HCT116 (cell line): ENCODE data around the gene TLE4. TPM values are rescaled to one million over a fixed set of nuclear protein-coding genes. Genes with fewer than 3 reads are reported as not detected.

Experiments
- ATAC-seq: fragments of 200-7000 bp; cut with Tn5 transposase; 2 replicates; pipeline ENCODE4 v1.9.1; 2020; ENCODE audit warnings: mild to moderate bottlenecking, moderate library complexity
- BruUV-seq: library from RNA; stranded (reverse); fragments of 400-500 nt; replicated peaks from 2 replicates; lab custom pipeline; 2021; lab: Mats Ljungman, UMichigan
- CTCF ChIA-PET: fragments of 300-600 bp; sonication (Branson Sonifier 250); formaldehyde crosslinking; loops from one replicate; lab custom pipeline; 2021; ENCODE audit warnings: antibody characterized with exemption; lab: Charles Lee
- POLR2A ChIA-PET: fragments of 300-600, 350-600 bp; sonication (Branson Sonifier 250); formaldehyde crosslinking; loops from one replicate; lab custom pipeline; 2021; ENCODE audit warnings: antibody characterized with exemption; lab: Charles Lee
- RAD21 ChIA-PET, 2 experiments: fragments of 300-600 bp; sonication (Branson Sonifier 250); formaldehyde crosslinking; loops; one replicate each; lab custom pipeline; 2023; ENCODE audit warnings: low total read pairs in 2 of 2; ENCODE audit not compliant: uncharacterized antibody in 2 of 2, unreplicated experiment in 2 of 2, low non-redundant PET in 1 of 2; lab: Charles Lee
- DNase-seq: peaks from one replicate; pipeline ENCODE4 v3.0.0-alpha.2; 2010; ENCODE audit warnings: low read depth, low spot score
- H2AFZ ChIP-seq: fragments of 200-600 bp; shearing (Covaris generic), sonication (generic); 2 replicates; pipeline ENCODE4 v1.6.1; 2017; ENCODE audit warnings: low read depth, mixed run types, mixed read lengths, antibody characterized with exemption, low read length; ENCODE audit not compliant: poor library complexity, severe bottlenecking
- H3K27ac ChIP-seq: 2 replicates; pipeline ENCODE4 v1.5.1; 2012; ENCODE audit warnings: low read depth, low read length
- H3K27me3 ChIP-seq: fragments of 200-600 bp; sonication (generic); 2 replicates; pipeline ENCODE4 v1.6.1; 2016; ENCODE audit warnings: mixed run types, low read length, mixed read lengths; ENCODE audit not compliant: insufficient read depth
- H3K36me3 ChIP-seq, 2 experiments: fragments of 200-500 bp in 1 of 2; fragments of 200-600 bp in 1 of 2; sonication (Bioruptor generic) in 1 of 2; sonication (generic) in 1 of 2; 2 replicates each; pipeline versions ENCODE4 v1.5.1 to v1.6.1; 2014 to 2016; ENCODE audit warnings: low read length in 2 of 2, inconsistent platforms in 1 of 2, mixed read lengths in 1 of 2, mixed run types in 1 of 2; ENCODE audit not compliant: insufficient read depth in 2 of 2, control insufficient read depth in 1 of 2
- H3K4me1 ChIP-seq, 2 experiments: fragments of 200-600 bp in 1 of 2; sonication (generic) in 1 of 2; 2 replicates each; pipeline versions ENCODE4 v1.5.1 to v1.6.1; 2012 to 2017; ENCODE audit warnings: low read length in 2 of 2, inconsistent platforms in 1 of 2, mild to moderate bottlenecking in 1 of 2, mixed read lengths in 1 of 2, mixed run types in 1 of 2, moderate library complexity in 1 of 2; ENCODE audit not compliant: insufficient read depth in 2 of 2, control insufficient read depth in 1 of 2
- H3K4me2 ChIP-seq: fragments of 200-600 bp; sonication (generic); 2 replicates; pipeline ENCODE4 v1.6.1; 2017; ENCODE audit warnings: mixed run types, low read length, mixed read lengths
- H3K4me3 ChIP-seq, 2 experiments: fragments of 200-600 bp in 1 of 2; sonication (generic) in 1 of 2; replicated peaks in 1 of 2; 2 replicates each; pipeline ENCODE4 v1.5.1; 2011 to 2016; ENCODE audit warnings: low read length in 2 of 2, control low read depth in 1 of 2, low read depth in 1 of 2, mild to moderate bottlenecking in 1 of 2, mixed read lengths in 1 of 2, mixed run types in 1 of 2
- H3K79me2 ChIP-seq: fragments of 200-600 bp; sonication (generic); 2 replicates; pipeline ENCODE4 v1.6.1; 2017; ENCODE audit warnings: mild to moderate bottlenecking, mixed run types, low read length, moderate library complexity, mixed read lengths; ENCODE audit not compliant: insufficient read depth
- H3K9ac ChIP-seq: fragments of 200-600 bp; sonication (generic); 2 replicates; pipeline ENCODE4 v1.6.1; 2016; ENCODE audit warnings: low read length, mixed read lengths
- H3K9me2 ChIP-seq: fragments of 200-600 bp; sonication (generic), shearing (Covaris generic); 2 replicates; pipeline ENCODE4 v1.6.1; 2017; ENCODE audit warnings: mixed run types, mild to moderate bottlenecking, moderate library complexity; ENCODE audit not compliant: insufficient read depth
- H3K9me3 ChIP-seq, 2 experiments: fragments of 200-500 bp in 1 of 2; fragments of 200-600 bp in 1 of 2; sonication (Bioruptor generic) in 1 of 2; sonication (generic) in 1 of 2; 2 replicates each; pipeline ENCODE4 v1.6.1; 2014 to 2017; ENCODE audit warnings: low read length in 2 of 2, mixed read lengths in 2 of 2, inconsistent platforms in 1 of 2, low read depth in 1 of 2, mild to moderate bottlenecking in 1 of 2, mixed run types in 1 of 2, moderate library complexity in 1 of 2; ENCODE audit not compliant: control insufficient read depth in 1 of 2, insufficient read depth in 1 of 2
- H4K20me1 ChIP-seq: fragments of 200-600 bp; sonication (generic), shearing (Covaris generic); 2 replicates; pipeline ENCODE4 v1.6.1; 2017; ENCODE audit warnings: mixed run types, mild to moderate bottlenecking, moderate library complexity; ENCODE audit not compliant: insufficient read depth
- CBX3 ChIP-seq: IDR thresholded peaks from 2 replicates; pipeline ENCODE4 v1.6.1; 2012; ENCODE audit warnings: low read depth
- EGR1 ChIP-seq: IDR thresholded peaks from 2 replicates; pipeline ENCODE4 v1.6.1; 2012; ENCODE audit warnings: low read depth
- JUND ChIP-seq: IDR thresholded peaks from 2 replicates; pipeline ENCODE4 v1.6.1; 2012
- POLR2A ChIP-seq: IDR thresholded peaks from 2 replicates; pipeline ENCODE4 v1.7.0; 2011; ENCODE audit warnings: borderline replicate concordance; ENCODE audit not compliant: insufficient read depth, insufficient read length; ENCODE audit errors: extremely low read depth
- POLR2AphosphoS5 ChIP-seq: IDR thresholded peaks from 2 replicates; pipeline ENCODE4 v1.6.1; 2011; ENCODE audit warnings: mild to moderate bottlenecking, low read depth, low read length, moderate library complexity
- RAD21 ChIP-seq: IDR thresholded peaks from 2 replicates; pipeline ENCODE4 v1.6.1; 2012; ENCODE audit warnings: low read depth, mild to moderate bottlenecking
- SRF ChIP-seq: IDR thresholded peaks from 2 replicates; pipeline ENCODE4 v1.6.1; 2012; ENCODE audit warnings: low read depth
- TCF7L2 ChIP-seq: IDR thresholded peaks from 2 replicates; pipeline ENCODE4 v1.7.0; 2011; ENCODE audit warnings: borderline replicate concordance, inconsistent platforms; ENCODE audit not compliant: insufficient read depth, insufficient read length; ENCODE audit errors: extremely low read depth
- ZNF274 ChIP-seq: fragments of 200-500 bp; sonication (Bioruptor generic); IDR thresholded peaks from 2 replicates; pipeline ENCODE4 v1.6.1; 2014; ENCODE audit warnings: mild to moderate bottlenecking, low read depth, low read length, inconsistent platforms
- intact Hi-C: fragments of 100-400 bp; cut with micrococcal nuclease; formaldehyde crosslinking; loops from 2 replicates; pipeline ENCODE4 v1.10.0; 2022
- total RNA-seq: library from RNA; stranded (reverse); gene quantifications from one replicate; pipeline ENCODE4 v1.2.1, GENCODE V29; 2021; ENCODE audit not compliant: unreplicated experiment
- TF ChIP-seq, protein P1 (sequence below): IDR thresholded peaks from 2 replicates; pipeline ENCODE4 v1.6.1; 2012
- TF ChIP-seq, protein P2 (sequence below): IDR thresholded peaks from 2 replicates; pipeline ENCODE4 v1.6.1; 2012; ENCODE audit warnings: low read depth
- TF ChIP-seq, protein P3 (sequence below): IDR thresholded peaks from 2 replicates; pipeline ENCODE4 v1.6.1; 2012

The TLE4 gene
- total RNA-seq, 1 experiment from 2014 or later, result 0.39 TPM

DNA sequence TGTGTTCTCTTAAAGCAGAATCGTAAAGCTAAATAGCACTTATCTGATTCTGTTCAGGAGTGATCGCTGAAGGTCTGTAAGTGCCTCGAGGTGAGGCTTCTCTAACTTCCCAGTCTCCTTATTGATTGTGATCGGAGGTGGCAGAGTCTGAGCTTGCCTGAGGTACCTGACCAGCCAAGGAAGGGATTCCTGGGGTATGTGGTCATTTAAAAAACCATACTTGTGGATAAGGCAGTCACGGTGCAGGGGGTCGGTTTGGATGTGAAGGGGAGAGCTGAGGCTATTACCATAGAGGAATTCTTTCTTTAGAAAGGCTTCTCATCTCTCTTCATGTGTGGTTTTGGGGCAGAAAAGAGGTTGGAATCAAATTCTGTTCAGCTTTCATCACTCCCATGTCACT, 193.7 kb downstream of the TLE4 start (continued):
- TF ChIP-seq, protein P1, sequence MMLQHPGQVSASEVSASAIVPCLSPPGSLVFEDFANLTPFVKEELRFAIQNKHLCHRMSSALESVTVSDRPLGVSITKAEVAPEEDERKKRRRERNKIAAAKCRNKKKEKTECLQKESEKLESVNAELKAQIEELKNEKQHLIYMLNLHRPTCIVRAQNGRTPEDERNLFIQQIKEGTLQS, result no peak
- TF ChIP-seq SRF (no peak), RAD21 (no peak), POLR2AphosphoS5 (no peak), CBX3 (no peak), JUND (no peak), POLR2A (no peak)

DNA sequence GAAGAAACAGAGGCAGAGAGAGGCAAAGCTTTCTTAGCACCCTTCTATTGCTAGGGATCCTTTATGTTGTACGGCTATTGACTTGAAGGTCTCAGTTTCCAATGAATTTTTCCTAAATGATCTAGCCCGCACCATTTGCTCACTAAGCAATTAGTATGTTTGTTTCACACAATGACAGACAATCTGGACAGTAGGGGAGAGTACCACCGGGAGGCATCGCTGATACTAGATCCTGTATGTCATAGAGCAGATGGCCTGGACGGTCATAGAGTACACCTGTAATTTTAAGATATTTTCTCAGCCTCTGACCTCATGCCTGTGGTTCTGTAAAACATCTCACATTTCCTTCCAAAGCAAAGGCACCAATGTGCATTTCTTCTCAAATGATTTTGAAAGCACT, 194.3 kb downstream of the TLE4 start:
- ATAC-seq, result no peak
- Histone ChIP-seq H2AFZ (no peak overlapping the region), H3K9me2 (no peaks in the 10 kb centered on the region), H3K4me2 (no peak overlapping the region), H4K20me1 (no peaks in the 10 kb centered on the region), H3K36me3 (no peaks in the 10 kb centered on the region), H3K27me3 (no peaks in the 10 kb centered on the region), H3K4me1 (no peaks in the 10 kb centered on the region), H3K4me3 (no peak overlapping the region), H3K9me3 (peaks cover 9 to 23% of the 10 kb centered on the region in 2 experiments; a peak in 2 of 4 replicates), H3K27ac (no peak overlapping the region), H3K79me2 (no peaks in the 10 kb centered on the region), H3K9ac (no peak overlapping the region)
- POLR2A ChIA-PET, result no interaction called here
- CTCF ChIA-PET, result no interaction called here
- RAD21 ChIA-PET, result no interaction called here
- no peak for DNase-seq
- BruUV-seq, result no TSS peak
- intact Hi-C loops, result no loop called here
- TF ChIP-seq POLR2A, result no peak
- TF ChIP-seq EGR1, result no peak
- no peak for TF ChIP-seq SRF
- no peak for TF ChIP-seq TCF7L2
- TF ChIP-seq, protein P2, sequence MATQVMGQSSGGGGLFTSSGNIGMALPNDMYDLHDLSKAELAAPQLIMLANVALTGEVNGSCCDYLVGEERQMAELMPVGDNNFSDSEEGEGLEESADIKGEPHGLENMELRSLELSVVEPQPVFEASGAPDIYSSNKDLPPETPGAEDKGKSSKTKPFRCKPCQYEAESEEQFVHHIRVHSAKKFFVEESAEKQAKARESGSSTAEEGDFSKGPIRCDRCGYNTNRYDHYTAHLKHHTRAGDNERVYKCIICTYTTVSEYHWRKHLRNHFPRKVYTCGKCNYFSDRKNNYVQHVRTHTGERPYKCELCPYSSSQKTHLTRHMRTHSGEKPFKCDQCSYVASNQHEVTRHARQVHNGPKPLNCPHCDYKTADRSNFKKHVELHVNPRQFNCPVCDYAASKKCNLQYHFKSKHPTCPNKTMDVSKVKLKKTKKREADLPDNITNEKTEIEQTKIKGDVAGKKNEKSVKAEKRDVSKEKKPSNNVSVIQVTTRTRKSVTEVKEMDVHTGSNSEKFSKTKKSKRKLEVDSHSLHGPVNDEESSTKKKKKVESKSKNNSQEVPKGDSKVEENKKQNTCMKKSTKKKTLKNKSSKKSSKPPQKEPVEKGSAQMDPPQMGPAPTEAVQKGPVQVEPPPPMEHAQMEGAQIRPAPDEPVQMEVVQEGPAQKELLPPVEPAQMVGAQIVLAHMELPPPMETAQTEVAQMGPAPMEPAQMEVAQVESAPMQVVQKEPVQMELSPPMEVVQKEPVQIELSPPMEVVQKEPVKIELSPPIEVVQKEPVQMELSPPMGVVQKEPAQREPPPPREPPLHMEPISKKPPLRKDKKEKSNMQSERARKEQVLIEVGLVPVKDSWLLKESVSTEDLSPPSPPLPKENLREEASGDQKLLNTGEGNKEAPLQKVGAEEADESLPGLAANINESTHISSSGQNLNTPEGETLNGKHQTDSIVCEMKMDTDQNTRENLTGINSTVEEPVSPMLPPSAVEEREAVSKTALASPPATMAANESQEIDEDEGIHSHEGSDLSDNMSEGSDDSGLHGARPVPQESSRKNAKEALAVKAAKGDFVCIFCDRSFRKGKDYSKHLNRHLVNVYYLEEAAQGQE, result no peak
- TF ChIP-seq, protein P3, sequence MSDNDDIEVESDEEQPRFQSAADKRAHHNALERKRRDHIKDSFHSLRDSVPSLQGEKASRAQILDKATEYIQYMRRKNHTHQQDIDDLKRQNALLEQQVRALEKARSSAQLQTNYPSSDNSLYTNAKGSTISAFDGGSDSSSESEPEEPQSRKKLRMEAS, result no peak
- no peak for TF ChIP-seq ZNF274
